K562 (cell line): ENCODE measurements around the gene SHISA4. TPM values are rescaled to one million over a fixed set of nuclear protein-coding genes. Genes with fewer than 3 reads are reported as not detected.

Experiments
- ARHGAP35 ChIP-seq: fragments of 450-650 bp; IDR thresholded peaks from 2 replicates; pipeline ENCODE4 v1.6.1; 2018; ENCODE audit not compliant: partially characterized antibody
- BMI1 ChIP-seq: fragments of 150-350 bp; IDR thresholded peaks from 2 replicates; pipeline ENCODE4 v1.6.1; 2014; ENCODE audit warnings: low read length
- BRD4 ChIP-seq: fragments of 200-600 bp; sonication (generic); IDR thresholded peaks from 2 replicates; pipeline ENCODE4 v1.6.1; 2017; ENCODE audit warnings: inconsistent platforms
- CCNT2 ChIP-seq: IDR thresholded peaks from 2 replicates; pipeline ENCODE4 v1.6.1; 2011; ENCODE audit warnings: borderline replicate concordance, low read depth, mild to moderate bottlenecking, moderate library complexity, mixed read lengths, low read length; ENCODE audit not compliant: insufficient read length; ENCODE audit errors: extremely low read depth
- GATA2 ChIP-seq: sonication (generic); formaldehyde crosslinking; IDR thresholded peaks from 2 replicates; pipeline ENCODE4 v1.4.0; 2020; ENCODE audit warnings: mild to moderate bottlenecking, missing genetic modification reagents
- ILK ChIP-seq: fragments of 450-650 bp; IDR thresholded peaks from 2 replicates; pipeline ENCODE4 v1.6.1; 2016; ENCODE audit warnings: missing genetic modification characterization, low read depth, mild to moderate bottlenecking, missing compliant biosample characterization, moderate library complexity, borderline replicate concordance
- JUNB ChIP-seq: fragments of 450-650 bp; formaldehyde crosslinking; conservative IDR thresholded peaks from 2 replicates; pipeline ENCODE4 v1.4.0; 2020; ENCODE audit warnings: mild to moderate bottlenecking
- KAT7 ChIP-seq: sonication (generic); formaldehyde crosslinking; IDR thresholded peaks from 2 replicates; pipeline ENCODE4 v1.8.0; 2022; ENCODE audit warnings: missing genetic modification reagents, mild to moderate bottlenecking, borderline replicate concordance
- MECOM ChIP-seq: fragments of 250-450 bp; sonication (Bioruptor Pico); IDR thresholded peaks from 2 replicates; pipeline ENCODE4 v1.8.0; 2022; ENCODE audit warnings: inconsistent platforms
- MIER1 ChIP-seq: fragments of 450-650 bp; IDR thresholded peaks from 2 replicates; pipeline ENCODE4 v1.6.1; 2016; ENCODE audit warnings: antibody characterized with exemption, mild to moderate bottlenecking, low read depth
- NCOR1 ChIP-seq: fragments of 450-650 bp; IDR thresholded peaks from 2 replicates; pipeline ENCODE4 v1.6.1; 2016; ENCODE audit warnings: mild to moderate bottlenecking, moderate library complexity
- PHTF2 ChIP-seq: fragments of 250-450 bp; sonication (Bioruptor Pico); IDR thresholded peaks from 2 replicates; pipeline ENCODE4 v1.5.0; 2021; ENCODE audit warnings: mild to moderate bottlenecking
- SMAD1 ChIP-seq: fragments of 150-350 bp; IDR thresholded peaks from 2 replicates; pipeline ENCODE4 v1.6.1; 2014; ENCODE audit warnings: low read length, low read depth; ENCODE audit not compliant: partially characterized antibody
- TAF1 ChIP-seq: IDR thresholded peaks from 2 replicates; pipeline ENCODE4 v1.6.1; 2011; ENCODE audit warnings: mild to moderate bottlenecking, low read length, moderate library complexity; ENCODE audit not compliant: insufficient read depth, control insufficient read depth, severe bottlenecking; ENCODE audit errors: extremely low read depth
- TCF7 ChIP-seq: sonication (generic); IDR thresholded peaks from 2 replicates; pipeline ENCODE4 v1.6.1; 2016; ENCODE audit warnings: antibody characterized with exemption, borderline replicate concordance
- VEZF1 ChIP-seq: fragments of 200-800 bp; sonication (Bioruptor generic); IDR thresholded peaks from 2 replicates; pipeline ENCODE4 v1.6.1; 2017; ENCODE audit warnings: missing genetic modification characterization, missing compliant biosample characterization
- ZNF232 ChIP-seq: sonication (generic); formaldehyde crosslinking; IDR thresholded peaks from 2 replicates; pipeline ENCODE4 v1.8.0; 2022; ENCODE audit warnings: mild to moderate bottlenecking, missing genetic modification reagents
- ZNF347 ChIP-seq: fragments of 450-650 bp; formaldehyde crosslinking; IDR thresholded peaks from 2 replicates; pipeline ENCODE4 v1.4.0; 2020; ENCODE audit warnings: low read depth, mild to moderate bottlenecking, moderate library complexity
- ZNF408 ChIP-seq: fragments of 250-450 bp; sonication (Bioruptor Pico); IDR thresholded peaks from 2 replicates; pipeline ENCODE4 v1.4.0; 2020; ENCODE audit warnings: low read depth, mild to moderate bottlenecking, moderate library complexity
- ZSCAN32 ChIP-seq: fragments of 450-650 bp; formaldehyde crosslinking; IDR thresholded peaks from 2 replicates; pipeline ENCODE4 v1.4.0; 2020; ENCODE audit warnings: mild to moderate bottlenecking, moderate library complexity
- polyA plus RNA-seq, 8 experiments: library from polyadenylated mRNA; depleted of rRNA in 4 of 8; stranded (reverse) in 5 of 8; unstranded in 3 of 8; fragments of >200 nt; fragmentation: Nextera tagmentation in 2 of 8; fragmentation: Illumina TruSeq in 1 of 8; extraction: Ambion mirVana in 2 of 8; extraction: Trizol in 1 of 8; gene quantifications; 2 replicates each; pipeline versions ENCODE4 v1.2.1 to v1.2.3, GENCODE V29; 2011 to 2014; ENCODE audit warnings: inconsistent platforms in 1 of 8, missing spikeins in 1 of 8
- total RNA-seq, 7 experiments: library from RNA; depleted of rRNA in 6 of 7; stranded (reverse); fragments of >200 nt in 6 of 7; fragmentation: Illumina TruSeq in 2 of 7; extraction: Trizol in 2 of 7; gene quantifications; 2 replicates each; pipeline versions ENCODE4 v1.2.1 to v1.2.3, GENCODE V29; 2011 to 2021; ENCODE audit warnings: low replicate concordance in 1 of 7
- TF ChIP-seq, protein P1 (sequence below): IDR thresholded peaks from 3 replicates; pipeline ENCODE4 v1.6.1; 2011; ENCODE audit warnings: borderline replicate concordance, mild to moderate bottlenecking; ENCODE audit not compliant: insufficient read length, insufficient read depth
- TF ChIP-seq, protein P2 (sequence below), 2 experiments: fragments of 150-350 bp in 1 of 2; IDR thresholded peaks; 2 replicates each; pipeline ENCODE4 v1.6.1; 2012 to 2016; ENCODE audit warnings: low read depth in 2 of 2, low read length in 2 of 2, mild to moderate bottlenecking in 1 of 2, moderate library complexity in 1 of 2

The SHISA4 gene
- total and polyA plus RNA-seq, 9 of the 15 experiments (the other 6 are each of a cell fraction or from before 2014, with no cell fraction given): 0.15 to 0.95 (median 0.68) TPM; not detected in 2

- TF ChIP-seq MECOM: no peak
- TF ChIP-seq VEZF1 (CRISPR knock-in tag): peak; percentile 72
- TF ChIP-seq, protein P1, sequence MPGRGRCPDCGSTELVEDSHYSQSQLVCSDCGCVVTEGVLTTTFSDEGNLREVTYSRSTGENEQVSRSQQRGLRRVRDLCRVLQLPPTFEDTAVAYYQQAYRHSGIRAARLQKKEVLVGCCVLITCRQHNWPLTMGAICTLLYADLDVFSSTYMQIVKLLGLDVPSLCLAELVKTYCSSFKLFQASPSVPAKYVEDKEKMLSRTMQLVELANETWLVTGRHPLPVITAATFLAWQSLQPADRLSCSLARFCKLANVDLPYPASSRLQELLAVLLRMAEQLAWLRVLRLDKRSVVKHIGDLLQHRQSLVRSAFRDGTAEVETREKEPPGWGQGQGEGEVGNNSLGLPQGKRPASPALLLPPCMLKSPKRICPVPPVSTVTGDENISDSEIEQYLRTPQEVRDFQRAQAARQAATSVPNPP: no peak
- TF ChIP-seq KAT7: no peak
- TF ChIP-seq BMI1: no peak
- no peak for TF ChIP-seq BRD4
- peak; percentile 73; the same call in 1 of the 2 replicates for TF ChIP-seq TCF7
- TF ChIP-seq ZSCAN32 (CRISPR knock-in tag): peak; percentile 36; the same call in 1 of the 2 replicates
- peak; percentile 89 for TF ChIP-seq JUNB (CRISPR knock-in tag)
- TF ChIP-seq ARHGAP35: no peak
- no peak for TF ChIP-seq CCNT2
- no peak for TF ChIP-seq TAF1
- no peak; the same call in 1 of the 2 replicates for TF ChIP-seq MIER1
- no peak for TF ChIP-seq ILK (tag)
- peak; percentile 84 for TF ChIP-seq GATA2 (CRISPR knock-in tag)
- no peak for TF ChIP-seq ZNF347 (CRISPR knock-in tag)
- TF ChIP-seq SMAD1: peak; percentile 60
- TF ChIP-seq, protein P2, sequence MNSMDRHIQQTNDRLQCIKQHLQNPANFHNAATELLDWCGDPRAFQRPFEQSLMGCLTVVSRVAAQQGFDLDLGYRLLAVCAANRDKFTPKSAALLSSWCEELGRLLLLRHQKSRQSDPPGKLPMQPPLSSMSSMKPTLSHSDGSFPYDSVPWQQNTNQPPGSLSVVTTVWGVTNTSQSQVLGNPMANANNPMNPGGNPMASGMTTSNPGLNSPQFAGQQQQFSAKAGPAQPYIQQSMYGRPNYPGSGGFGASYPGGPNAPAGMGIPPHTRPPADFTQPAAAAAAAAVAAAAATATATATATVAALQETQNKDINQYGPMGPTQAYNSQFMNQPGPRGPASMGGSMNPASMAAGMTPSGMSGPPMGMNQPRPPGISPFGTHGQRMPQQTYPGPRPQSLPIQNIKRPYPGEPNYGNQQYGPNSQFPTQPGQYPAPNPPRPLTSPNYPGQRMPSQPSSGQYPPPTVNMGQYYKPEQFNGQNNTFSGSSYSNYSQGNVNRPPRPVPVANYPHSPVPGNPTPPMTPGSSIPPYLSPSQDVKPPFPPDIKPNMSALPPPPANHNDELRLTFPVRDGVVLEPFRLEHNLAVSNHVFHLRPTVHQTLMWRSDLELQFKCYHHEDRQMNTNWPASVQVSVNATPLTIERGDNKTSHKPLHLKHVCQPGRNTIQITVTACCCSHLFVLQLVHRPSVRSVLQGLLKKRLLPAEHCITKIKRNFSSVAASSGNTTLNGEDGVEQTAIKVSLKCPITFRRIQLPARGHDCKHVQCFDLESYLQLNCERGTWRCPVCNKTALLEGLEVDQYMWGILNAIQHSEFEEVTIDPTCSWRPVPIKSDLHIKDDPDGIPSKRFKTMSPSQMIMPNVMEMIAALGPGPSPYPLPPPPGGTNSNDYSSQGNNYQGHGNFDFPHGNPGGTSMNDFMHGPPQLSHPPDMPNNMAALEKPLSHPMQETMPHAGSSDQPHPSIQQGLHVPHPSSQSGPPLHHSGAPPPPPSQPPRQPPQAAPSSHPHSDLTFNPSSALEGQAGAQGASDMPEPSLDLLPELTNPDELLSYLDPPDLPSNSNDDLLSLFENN (IDR thresholded peaks at IDR 0.05; ENCODE audit: low read depth in 2 of 2, low read length in 2 of 2): 0 out of 4 replicates have a peak, but pooled peaks of 1 of the 2 experiments have one; percentile 53
- no peak for TF ChIP-seq PHTF2 (CRISPR knock-in tag)
- no peak; the same call in 1 of the 2 replicates for TF ChIP-seq NCOR1
- no peak for TF ChIP-seq ZNF408 (CRISPR knock-in tag)
- no peak for TF ChIP-seq ZNF232 (CRISPR knock-in tag)
Measured at GRCh38 chr1:201895913-201896807, 7.5 kb downstream of the SHISA4 start (continued).
